Astrocyte (in vitro differentiated cells and primary cell): ENCODE results near the gene LCLAT1.

Experiments
- EZH2 ChIP-seq: IDR thresholded peaks from 2 replicates; pipeline ENCODE4 v1.6.1; 2012; ENCODE audit warnings: mild to moderate bottlenecking, low read length, inconsistent platforms; ENCODE audit not compliant: insufficient read depth
- TF ChIP-seq, protein P1 (sequence below): IDR thresholded peaks from 2 replicates; pipeline ENCODE4 v1.5.1; 2011; ENCODE audit warnings: low read depth, mild to moderate bottlenecking, inconsistent platforms, low read length, moderate library complexity; ENCODE audit not compliant: insufficient read depth

DNA sequence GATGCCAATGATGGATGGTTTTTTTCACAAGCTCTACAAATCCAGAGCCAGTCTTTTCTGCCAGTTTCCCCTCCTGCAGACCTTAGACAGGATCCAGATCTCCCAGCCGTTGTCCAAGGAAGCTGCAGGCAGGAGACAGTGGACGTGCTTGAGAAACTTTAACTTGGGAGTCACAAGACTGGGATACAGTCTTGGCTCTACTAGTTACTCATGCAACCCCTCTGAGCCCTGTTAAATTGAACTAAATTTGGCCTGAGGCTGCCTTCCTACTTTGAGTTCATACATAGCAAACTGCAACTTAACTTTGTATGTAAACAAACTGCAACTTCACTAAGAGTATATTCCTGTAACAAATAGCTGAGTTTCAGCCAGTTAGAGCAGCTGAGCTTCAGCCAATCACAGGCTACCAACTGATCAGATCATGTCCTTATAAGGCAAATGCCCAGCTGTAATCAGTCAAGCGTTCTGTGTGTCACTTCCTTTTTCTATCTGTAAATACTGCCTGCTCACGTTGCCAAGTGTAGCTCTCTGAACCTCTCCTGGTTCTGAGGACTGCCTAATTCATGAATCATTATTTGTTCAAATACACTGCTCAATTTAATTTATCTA is 219.3 kb downstream of the LCLAT1 start:
- no peak for TF ChIP-seq EZH2
- TF ChIP-seq, protein P1, sequence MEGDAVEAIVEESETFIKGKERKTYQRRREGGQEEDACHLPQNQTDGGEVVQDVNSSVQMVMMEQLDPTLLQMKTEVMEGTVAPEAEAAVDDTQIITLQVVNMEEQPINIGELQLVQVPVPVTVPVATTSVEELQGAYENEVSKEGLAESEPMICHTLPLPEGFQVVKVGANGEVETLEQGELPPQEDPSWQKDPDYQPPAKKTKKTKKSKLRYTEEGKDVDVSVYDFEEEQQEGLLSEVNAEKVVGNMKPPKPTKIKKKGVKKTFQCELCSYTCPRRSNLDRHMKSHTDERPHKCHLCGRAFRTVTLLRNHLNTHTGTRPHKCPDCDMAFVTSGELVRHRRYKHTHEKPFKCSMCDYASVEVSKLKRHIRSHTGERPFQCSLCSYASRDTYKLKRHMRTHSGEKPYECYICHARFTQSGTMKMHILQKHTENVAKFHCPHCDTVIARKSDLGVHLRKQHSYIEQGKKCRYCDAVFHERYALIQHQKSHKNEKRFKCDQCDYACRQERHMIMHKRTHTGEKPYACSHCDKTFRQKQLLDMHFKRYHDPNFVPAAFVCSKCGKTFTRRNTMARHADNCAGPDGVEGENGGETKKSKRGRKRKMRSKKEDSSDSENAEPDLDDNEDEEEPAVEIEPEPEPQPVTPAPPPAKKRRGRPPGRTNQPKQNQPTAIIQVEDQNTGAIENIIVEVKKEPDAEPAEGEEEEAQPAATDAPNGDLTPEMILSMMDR, result no peak
